HepG2 (cell line): ENCODE measurements around the gene MINDY2. TPM values are rescaled to one million over a fixed set of nuclear protein-coding genes. Genes with fewer than 3 reads are reported as not detected.

Source experiments
- ASH2L ChIP-seq: fragments of 300-600, 200-600 bp; sonication (generic); IDR thresholded peaks from 2 replicates; pipeline ENCODE4 v1.7.0; 2017; ENCODE audit warnings: low read depth, mild to moderate bottlenecking, moderate library complexity, mixed read lengths, low read length; ENCODE audit not compliant: insufficient read length
- CBX2 ChIP-seq, 2 experiments: fragments of 200-600 bp in 1 of 2; sonication (generic); formaldehyde crosslinking in 1 of 2; IDR thresholded peaks; 2 replicates each; pipeline versions ENCODE4 v1.7.0 to v1.8.1; 2018 to 2022; ENCODE audit warnings: low read depth in 2 of 2, low read length in 1 of 2, mild to moderate bottlenecking in 1 of 2, missing genetic modification reagents in 1 of 2
- DPF2 ChIP-seq: sonication (generic); formaldehyde crosslinking; IDR thresholded peaks from 2 replicates; pipeline ENCODE4 v1.4.0; 2020; ENCODE audit warnings: mild to moderate bottlenecking, low read depth, missing genetic modification reagents, borderline replicate concordance
- KDM2A ChIP-seq: sonication (generic); formaldehyde crosslinking; IDR thresholded peaks from 2 replicates; pipeline ENCODE4 v1.4.0; 2020; ENCODE audit warnings: low read depth, missing genetic modification reagents, borderline replicate concordance
- MED1 ChIP-seq: sonication (generic); formaldehyde crosslinking; IDR thresholded peaks from 2 replicates; pipeline ENCODE4 v1.4.0; 2020; ENCODE audit warnings: missing genetic modification reagents
- RBAK ChIP-seq: sonication (generic); formaldehyde crosslinking; IDR thresholded peaks from 2 replicates; pipeline ENCODE4 v1.5.1; 2020; ENCODE audit warnings: mild to moderate bottlenecking, missing genetic modification reagents
- SMAD3 ChIP-seq: sonication (generic); formaldehyde crosslinking; IDR thresholded peaks from 2 replicates; pipeline ENCODE4 v1.4.0; 2020; ENCODE audit warnings: missing genetic modification reagents
- SNAI1 ChIP-seq: sonication (generic); formaldehyde crosslinking; IDR thresholded peaks from 2 replicates; pipeline ENCODE4 v1.5.0; 2020; ENCODE audit warnings: mild to moderate bottlenecking, missing genetic modification reagents, borderline replicate concordance
- THYN1 ChIP-seq: sonication (generic); formaldehyde crosslinking; IDR thresholded peaks from 2 replicates; pipeline ENCODE4 v1.8.1; 2023; ENCODE audit warnings: low read depth, mild to moderate bottlenecking, moderate library complexity, missing genetic modification reagents, borderline replicate concordance
- ZNF670 ChIP-seq: sonication (generic); formaldehyde crosslinking; IDR thresholded peaks from 2 replicates; pipeline ENCODE4 v1.8.0; 2022; ENCODE audit warnings: mild to moderate bottlenecking, missing genetic modification reagents, borderline replicate concordance
- ZNF781 ChIP-seq: sonication (generic); formaldehyde crosslinking; IDR thresholded peaks from 2 replicates; pipeline ENCODE4 v1.5.1; 2020; ENCODE audit warnings: borderline replicate concordance, mild to moderate bottlenecking, missing genetic modification reagents; ENCODE audit errors: not compliant biosample characterization
- polyA plus RNA-seq, 8 experiments: library from polyadenylated mRNA; depleted of rRNA in 3 of 8; stranded (reverse) in 7 of 8; unstranded in 1 of 8; fragments of >200 nt; fragmentation: Illumina TruSeq in 4 of 8; extraction: Trizol in 4 of 8; gene quantifications; 2 replicates each; pipeline versions ENCODE4 v1.2.1 to v1.2.3, GENCODE V29; 2011 to 2016; ENCODE audit warnings: low read depth in 4 of 8, missing spikeins in 1 of 8, mixed read lengths in 1 of 8; ENCODE audit not compliant: insufficient read depth in 1 of 8
- total RNA-seq, 5 experiments: library from RNA; depleted of rRNA; stranded (reverse); fragments of >200 nt; fragmentation: Illumina TruSeq; extraction: Trizol; gene quantifications; 2 replicates each; pipeline ENCODE4 v1.2.3, GENCODE V29; 2016; ENCODE audit warnings: low read depth in 1 of 5
- TF ChIP-seq, protein P1 (sequence below): sonication (generic); formaldehyde crosslinking; IDR thresholded peaks from 2 replicates; pipeline ENCODE4 v1.8.0; 2022; ENCODE audit warnings: missing genetic modification reagents, mild to moderate bottlenecking, borderline replicate concordance
- TF ChIP-seq, protein P2 (sequence below): sonication (generic); formaldehyde crosslinking; IDR thresholded peaks from 2 replicates; pipeline ENCODE4 v1.9.0; 2021; ENCODE audit warnings: mild to moderate bottlenecking, missing genetic modification reagents
- TF ChIP-seq, protein P3 (sequence below): sonication (generic); formaldehyde crosslinking; conservative IDR thresholded peaks from 2 replicates; pipeline ENCODE4 v1.8.0; 2022; ENCODE audit warnings: mild to moderate bottlenecking, moderate library complexity, missing genetic modification reagents
- TF ChIP-seq, protein P4 (sequence below): sonication (generic); formaldehyde crosslinking; IDR thresholded peaks from 2 replicates; pipeline ENCODE4 v1.5.0; 2020; ENCODE audit warnings: missing genetic modification reagents

The MINDY2 gene
- total and polyA plus RNA-seq, 2 of the 13 experiments (the other 11 are each of a cell fraction or from before 2014, with no cell fraction given), result 7.2 to 12.6 TPM

GRCh38 chr15:58749532-58750337 lies 21.4 kb upstream of the MINDY2 start, which contains the start of gene ADAM10 (continued):
- TF ChIP-seq KDM2A (CRISPR knock-in tag), result peak; percentile 50; the same call in 1 of the 2 replicates
- peak; percentile 46; the same call in 1 of the 2 replicates for TF ChIP-seq THYN1 (CRISPR knock-in tag)
- TF ChIP-seq CBX2 (IDR thresholded peaks at IDR 0.05; ENCODE audit: low read depth, low read length), result no peak
- TF ChIP-seq CBX2 (CRISPR knock-in tag; IDR thresholded peaks at IDR 0.05; ENCODE audit: low read depth), result no peak
- TF ChIP-seq DPF2 (CRISPR knock-in tag), result no peak
- no peak for TF ChIP-seq ZNF781 (CRISPR knock-in tag)
- TF ChIP-seq, protein P1, sequence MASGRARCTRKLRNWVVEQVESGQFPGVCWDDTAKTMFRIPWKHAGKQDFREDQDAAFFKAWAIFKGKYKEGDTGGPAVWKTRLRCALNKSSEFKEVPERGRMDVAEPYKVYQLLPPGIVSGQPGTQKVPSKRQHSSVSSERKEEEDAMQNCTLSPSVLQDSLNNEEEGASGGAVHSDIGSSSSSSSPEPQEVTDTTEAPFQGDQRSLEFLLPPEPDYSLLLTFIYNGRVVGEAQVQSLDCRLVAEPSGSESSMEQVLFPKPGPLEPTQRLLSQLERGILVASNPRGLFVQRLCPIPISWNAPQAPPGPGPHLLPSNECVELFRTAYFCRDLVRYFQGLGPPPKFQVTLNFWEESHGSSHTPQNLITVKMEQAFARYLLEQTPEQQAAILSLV (CRISPR knock-in tag), result 0 out of 2 replicates have a peak, but pooled peaks have one; percentile 58
- TF ChIP-seq RBAK (CRISPR knock-in tag), result no peak
- peak; percentile 84 for TF ChIP-seq ASH2L
- no peak for TF ChIP-seq SNAI1 (CRISPR knock-in tag)
- TF ChIP-seq SMAD3 (CRISPR knock-in tag), result no peak; the same call in 1 of the 2 replicates
- no peak; the same call in 1 of the 2 replicates for TF ChIP-seq ZNF670 (CRISPR knock-in tag)
- TF ChIP-seq, protein P2, sequence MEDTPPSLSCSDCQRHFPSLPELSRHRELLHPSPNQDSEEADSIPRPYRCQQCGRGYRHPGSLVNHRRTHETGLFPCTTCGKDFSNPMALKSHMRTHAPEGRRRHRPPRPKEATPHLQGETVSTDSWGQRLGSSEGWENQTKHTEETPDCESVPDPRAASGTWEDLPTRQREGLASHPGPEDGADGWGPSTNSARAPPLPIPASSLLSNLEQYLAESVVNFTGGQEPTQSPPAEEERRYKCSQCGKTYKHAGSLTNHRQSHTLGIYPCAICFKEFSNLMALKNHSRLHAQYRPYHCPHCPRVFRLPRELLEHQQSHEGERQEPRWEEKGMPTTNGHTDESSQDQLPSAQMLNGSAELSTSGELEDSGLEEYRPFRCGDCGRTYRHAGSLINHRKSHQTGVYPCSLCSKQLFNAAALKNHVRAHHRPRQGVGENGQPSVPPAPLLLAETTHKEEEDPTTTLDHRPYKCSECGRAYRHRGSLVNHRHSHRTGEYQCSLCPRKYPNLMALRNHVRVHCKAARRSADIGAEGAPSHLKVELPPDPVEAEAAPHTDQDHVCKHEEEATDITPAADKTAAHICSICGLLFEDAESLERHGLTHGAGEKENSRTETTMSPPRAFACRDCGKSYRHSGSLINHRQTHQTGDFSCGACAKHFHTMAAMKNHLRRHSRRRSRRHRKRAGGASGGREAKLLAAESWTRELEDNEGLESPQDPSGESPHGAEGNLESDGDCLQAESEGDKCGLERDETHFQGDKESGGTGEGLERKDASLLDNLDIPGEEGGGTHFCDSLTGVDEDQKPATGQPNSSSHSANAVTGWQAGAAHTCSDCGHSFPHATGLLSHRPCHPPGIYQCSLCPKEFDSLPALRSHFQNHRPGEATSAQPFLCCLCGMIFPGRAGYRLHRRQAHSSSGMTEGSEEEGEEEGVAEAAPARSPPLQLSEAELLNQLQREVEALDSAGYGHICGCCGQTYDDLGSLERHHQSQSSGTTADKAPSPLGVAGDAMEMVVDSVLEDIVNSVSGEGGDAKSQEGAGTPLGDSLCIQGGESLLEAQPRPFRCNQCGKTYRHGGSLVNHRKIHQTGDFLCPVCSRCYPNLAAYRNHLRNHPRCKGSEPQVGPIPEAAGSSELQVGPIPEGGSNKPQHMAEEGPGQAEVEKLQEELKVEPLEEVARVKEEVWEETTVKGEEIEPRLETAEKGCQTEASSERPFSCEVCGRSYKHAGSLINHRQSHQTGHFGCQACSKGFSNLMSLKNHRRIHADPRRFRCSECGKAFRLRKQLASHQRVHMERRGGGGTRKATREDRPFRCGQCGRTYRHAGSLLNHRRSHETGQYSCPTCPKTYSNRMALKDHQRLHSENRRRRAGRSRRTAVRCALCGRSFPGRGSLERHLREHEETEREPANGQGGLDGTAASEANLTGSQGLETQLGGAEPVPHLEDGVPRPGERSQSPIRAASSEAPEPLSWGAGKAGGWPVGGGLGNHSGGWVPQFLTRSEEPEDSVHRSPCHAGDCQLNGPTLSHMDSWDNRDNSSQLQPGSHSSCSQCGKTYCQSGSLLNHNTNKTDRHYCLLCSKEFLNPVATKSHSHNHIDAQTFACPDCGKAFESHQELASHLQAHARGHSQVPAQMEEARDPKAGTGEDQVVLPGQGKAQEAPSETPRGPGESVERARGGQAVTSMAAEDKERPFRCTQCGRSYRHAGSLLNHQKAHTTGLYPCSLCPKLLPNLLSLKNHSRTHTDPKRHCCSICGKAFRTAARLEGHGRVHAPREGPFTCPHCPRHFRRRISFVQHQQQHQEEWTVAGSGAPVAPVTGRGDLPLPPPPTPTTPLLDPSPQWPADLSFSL, result no peak
- TF ChIP-seq, protein P3, sequence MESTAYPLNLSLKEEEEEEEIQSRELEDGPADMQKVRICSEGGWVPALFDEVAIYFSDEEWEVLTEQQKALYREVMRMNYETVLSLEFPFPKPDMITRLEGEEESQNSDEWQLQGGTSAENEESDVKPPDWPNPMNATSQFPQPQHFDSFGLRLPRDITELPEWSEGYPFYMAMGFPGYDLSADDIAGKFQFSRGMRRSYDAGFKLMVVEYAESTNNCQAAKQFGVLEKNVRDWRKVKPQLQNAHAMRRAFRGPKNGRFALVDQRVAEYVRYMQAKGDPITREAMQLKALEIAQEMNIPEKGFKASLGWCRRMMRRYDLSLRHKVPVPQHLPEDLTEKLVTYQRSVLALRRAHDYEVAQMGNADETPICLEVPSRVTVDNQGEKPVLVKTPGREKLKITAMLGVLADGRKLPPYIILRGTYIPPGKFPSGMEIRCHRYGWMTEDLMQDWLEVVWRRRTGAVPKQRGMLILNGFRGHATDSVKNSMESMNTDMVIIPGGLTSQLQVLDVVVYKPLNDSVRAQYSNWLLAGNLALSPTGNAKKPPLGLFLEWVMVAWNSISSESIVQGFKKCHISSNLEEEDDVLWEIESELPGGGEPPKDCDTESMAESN, result no peak
- TF ChIP-seq MED1 (CRISPR knock-in tag), result peak; percentile 16; the same call in 1 of the 2 replicates
- TF ChIP-seq, protein P4, sequence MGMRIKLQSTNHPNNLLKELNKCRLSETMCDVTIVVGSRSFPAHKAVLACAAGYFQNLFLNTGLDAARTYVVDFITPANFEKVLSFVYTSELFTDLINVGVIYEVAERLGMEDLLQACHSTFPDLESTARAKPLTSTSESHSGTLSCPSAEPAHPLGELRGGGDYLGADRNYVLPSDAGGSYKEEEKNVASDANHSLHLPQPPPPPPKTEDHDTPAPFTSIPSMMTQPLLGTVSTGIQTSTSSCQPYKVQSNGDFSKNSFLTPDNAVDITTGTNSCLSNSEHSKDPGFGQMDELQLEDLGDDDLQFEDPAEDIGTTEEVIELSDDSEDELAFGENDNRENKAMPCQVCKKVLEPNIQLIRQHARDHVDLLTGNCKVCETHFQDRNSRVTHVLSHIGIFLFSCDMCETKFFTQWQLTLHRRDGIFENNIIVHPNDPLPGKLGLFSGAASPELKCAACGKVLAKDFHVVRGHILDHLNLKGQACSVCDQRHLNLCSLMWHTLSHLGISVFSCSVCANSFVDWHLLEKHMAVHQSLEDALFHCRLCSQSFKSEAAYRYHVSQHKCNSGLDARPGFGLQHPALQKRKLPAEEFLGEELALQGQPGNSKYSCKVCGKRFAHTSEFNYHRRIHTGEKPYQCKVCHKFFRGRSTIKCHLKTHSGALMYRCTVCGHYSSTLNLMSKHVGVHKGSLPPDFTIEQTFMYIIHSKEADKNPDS, result no peak
